Mucosa of rectum (tissue), 2 donors: ENCODE measurements around the gene DCTN5.

ENCODE experiments used
- H3K27ac ChIP-seq, 2 donors: one replicate each; pipeline ENCODE4 v1.7.0; 2013; ENCODE audit warnings: inconsistent platforms in 2 of 2, low read depth in 2 of 2, low read length in 2 of 2
- H3K27me3 ChIP-seq, 2 donors: one replicate each; pipeline ENCODE4 v1.7.0; 2013; ENCODE audit warnings: low read length in 2 of 2; ENCODE audit not compliant: control insufficient read depth in 2 of 2, insufficient read depth in 2 of 2
- H3K36me3 ChIP-seq, 2 donors: one replicate each; pipeline ENCODE4 v1.7.0; 2013; ENCODE audit warnings: low read length in 2 of 2; ENCODE audit not compliant: control insufficient read depth in 2 of 2, insufficient read depth in 2 of 2
- H3K4me1 ChIP-seq, 2 donors: one replicate each; pipeline ENCODE4 v1.7.0; 2013; ENCODE audit warnings: low read length in 2 of 2, mild to moderate bottlenecking in 1 of 2; ENCODE audit not compliant: control insufficient read depth in 2 of 2, insufficient read depth in 2 of 2
- H3K4me3 ChIP-seq, 2 donors: one replicate each; pipeline ENCODE4 v1.7.0; 2013; ENCODE audit warnings: low read length in 2 of 2
- H3K9ac ChIP-seq, 2 donors: one replicate each; pipeline ENCODE4 v1.7.0; 2013; ENCODE audit warnings: low read length in 2 of 2, low read depth in 1 of 2, mild to moderate bottlenecking in 1 of 2
- H3K9me3 ChIP-seq, 2 donors: one replicate each; pipeline ENCODE4 v1.7.0; 2013; ENCODE audit warnings: low read length in 2 of 2; ENCODE audit not compliant: control insufficient read depth in 2 of 2
- donor health status: healthy.
- donor health status: Normal muscosa, but diverticular disease.

DCTN5 gene

DNA sequence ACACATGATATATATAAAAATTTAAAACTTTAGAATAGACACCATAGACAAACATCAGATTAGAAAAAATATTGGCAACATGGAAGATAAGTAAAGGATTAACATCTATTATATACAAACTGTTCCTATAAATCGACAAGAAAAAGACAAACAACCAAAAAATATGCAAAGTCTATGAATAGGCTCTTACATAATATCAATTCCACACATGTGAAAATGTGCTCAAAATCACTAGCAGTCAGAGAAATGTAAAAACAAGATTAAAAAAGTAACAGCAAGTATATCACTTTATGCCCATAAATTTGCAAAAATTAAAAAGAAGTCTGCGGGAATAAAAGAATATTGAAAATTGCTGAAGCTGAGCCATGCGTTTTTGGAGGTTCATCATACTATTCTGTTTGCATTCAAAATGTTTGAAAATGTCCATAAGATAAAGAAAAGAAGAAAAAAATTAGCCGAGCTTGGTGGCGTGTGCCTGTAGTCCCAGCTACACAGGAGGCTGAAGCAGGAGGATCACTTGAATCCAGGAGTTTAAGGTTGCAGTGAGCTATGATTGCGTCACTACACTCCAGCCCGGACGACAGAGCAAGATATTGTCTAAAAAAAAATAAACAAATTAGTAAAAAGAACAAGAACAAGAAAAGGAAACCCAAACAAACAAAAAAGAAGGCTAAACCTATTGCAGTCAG, 83.0 kb downstream of the DCTN5 start:
- Histone ChIP-seq H3K4me1 (peaks cover 0 to under 1% of the 10 kb centered on the region in 2 donors), H3K36me3 (no peaks in the 10 kb centered on the region), H3K9ac (no peak overlapping the region), H3K27me3 (no peaks in the 10 kb centered on the region), H3K4me3 (no peak overlapping the region), H3K27ac (no peak overlapping the region), H3K9me3 (no peaks in the 10 kb centered on the region)

DNA sequence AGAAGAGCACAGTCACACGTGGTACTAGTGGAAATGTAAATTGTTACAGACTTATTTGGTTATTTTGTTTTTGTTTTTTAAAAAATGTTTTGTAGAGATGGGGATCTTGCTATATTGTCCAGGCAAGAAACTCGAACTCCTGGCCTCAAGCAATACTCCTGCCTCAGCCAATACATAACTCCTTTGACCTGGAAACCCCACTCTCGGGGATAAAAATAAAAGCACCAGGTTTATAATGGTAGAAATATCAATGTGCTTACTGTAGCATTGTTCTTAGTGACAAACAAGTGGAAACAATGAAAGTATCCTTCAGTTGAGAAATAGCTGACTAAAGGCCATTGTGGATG, 83.5 kb downstream of the DCTN5 start:
- Histone ChIP-seq H3K36me3 (no peaks in the 10 kb centered on the region), H3K9me3 (no peaks in the 10 kb centered on the region), H3K27ac (no peak overlapping the region), H3K9ac (no peak overlapping the region), H3K4me1 (peaks cover 2 to 3% of the 10 kb centered on the region in 2 donors), H3K27me3 (no peaks in the 10 kb centered on the region), H3K4me3 (no peak overlapping the region)

DNA sequence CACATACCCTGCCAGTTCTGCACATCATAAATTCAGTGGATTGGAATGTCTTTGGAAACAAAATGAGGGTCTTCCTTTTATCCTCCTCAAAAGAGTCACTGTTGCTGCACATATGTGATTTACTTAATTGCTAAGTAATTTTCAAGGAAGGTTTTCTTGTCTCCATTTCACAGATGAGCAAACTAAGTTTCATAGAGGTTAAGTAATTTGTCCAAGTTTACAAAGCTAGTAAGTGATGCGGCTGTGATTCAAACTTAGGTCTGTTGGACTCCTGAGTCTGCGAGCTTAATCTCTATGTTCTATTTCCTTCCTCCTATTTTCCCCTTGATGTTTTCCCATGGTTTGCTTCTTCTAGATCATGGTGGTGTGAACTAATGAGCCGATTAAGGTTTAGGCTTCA, 85.4 kb downstream of the DCTN5 start:
- peaks cover 3 to 6% of the 10 kb centered on the region in 2 donors for H3K4me1 ChIP-seq
- H3K4me3 ChIP-seq: no peak overlapping the region
- no peak overlapping the region for H3K9ac ChIP-seq
- H3K36me3 ChIP-seq: no peaks in the 10 kb centered on the region
- H3K27me3 ChIP-seq: no peaks in the 10 kb centered on the region
- no peak overlapping the region for H3K27ac ChIP-seq
- no peaks in the 10 kb centered on the region for H3K9me3 ChIP-seq
